Lower leg skin (tissue), 4 donors: ENCODE measurements around the gene TINAGL1. TPM values are rescaled to one million over a fixed set of nuclear protein-coding genes. Genes with fewer than 3 reads are reported as not detected.
A peak's percentile ranks its signal among the peaks of the same experiment; 100 is the strongest.

ENCODE experiments used
- DNase-seq, 2 donors: peaks; one replicate each; pipeline ENCODE4 v3.0.0-alpha.2; 2019; ENCODE audit warnings: low spot score in 2 of 2
- H3K4me3 ChIP-seq: fragments of 200-600 bp; sonication (generic); 2 replicates; pipeline ENCODE4 v1.5.1; 2017; ENCODE audit warnings: mild to moderate bottlenecking, low read depth; ENCODE audit not compliant: poor library complexity, severe bottlenecking
- POLR2A ChIP-seq, 2 donors: fragments of 450-650 bp; IDR thresholded peaks; one replicate each; pipeline ENCODE4 v1.6.1; 2016 to 2017; ENCODE audit warnings: antibody characterized with exemption in 2 of 2, mild to moderate bottlenecking in 1 of 2, moderate library complexity in 1 of 2
- WGBS, 2 donors: methylation state at CpG; one replicate each; pipeline ENCODE4 v1.1.5; 2018; 5-methylcytosine and 5-hydroxymethylcytosine counted together
- intact Hi-C: fragments of 100-400 bp; cut with DNase I; formaldehyde crosslinking; loops from one replicate; pipeline ENCODE4 v1.15.0; 2023; ENCODE audit warnings: low total_unique reads
- total RNA-seq, 4 donors: library from RNA; depleted of rRNA; stranded (reverse); fragments of >200 nt; gene quantifications; one replicate each; pipeline ENCODE4 v1.1.0, GENCODE V29; 2016
- TF ChIP-seq, protein P1 (sequence below), 3 donors: fragments of 450-650 bp; IDR thresholded peaks; one replicate each; pipeline ENCODE4 v1.5.1; 2016; ENCODE audit warnings: antibody characterized with exemption in 3 of 3, mild to moderate bottlenecking in 3 of 3, moderate library complexity in 2 of 3

The TINAGL1 gene
- total RNA-seq, 4 donors from 2014 or later = 39.1 to 107 (median 69.2) TPM

DNA sequence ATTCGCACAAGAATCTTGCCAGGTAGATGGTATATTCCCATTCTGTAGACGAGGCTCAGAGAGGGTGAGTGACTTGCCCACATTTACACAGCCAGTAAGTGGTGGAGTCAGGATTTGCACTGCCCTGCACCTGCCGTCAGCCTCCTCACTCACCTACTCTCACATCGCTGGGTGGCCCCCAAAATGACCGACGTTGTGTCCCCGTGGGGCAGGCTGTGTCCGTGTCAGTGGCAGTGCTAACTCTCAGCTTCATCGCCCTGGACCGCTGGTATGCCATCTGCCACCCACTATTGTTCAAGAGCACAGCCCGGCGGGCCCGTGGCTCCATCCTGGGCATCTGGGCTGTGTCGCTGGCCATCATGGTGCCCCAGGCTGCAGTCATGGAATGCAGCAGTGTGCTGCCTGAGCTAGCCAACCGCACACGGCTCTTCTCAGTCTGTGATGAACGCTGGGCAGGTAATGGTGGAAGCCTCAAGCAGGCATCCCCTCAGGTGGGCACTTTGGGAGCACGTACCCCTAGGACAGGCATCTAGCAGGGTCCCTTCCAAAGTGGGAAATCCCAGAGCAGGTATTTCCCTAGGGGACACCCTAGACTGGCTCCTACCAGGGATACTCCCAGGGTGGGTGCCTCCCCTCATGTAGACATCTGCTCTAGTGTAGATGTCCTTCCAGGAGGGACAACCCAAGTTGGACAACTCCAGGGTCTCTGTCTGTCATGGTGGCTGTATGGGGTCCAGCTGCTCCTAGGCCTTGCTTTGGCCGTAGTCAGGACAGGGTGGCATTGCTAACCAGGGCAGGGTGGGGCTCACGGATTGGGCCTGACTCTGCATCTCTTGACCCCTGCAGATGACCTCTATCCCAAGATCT lies 44.5 kb downstream of the TINAGL1 start:
- H3K4me3 ChIP-seq = no peak overlapping the region
- DNase-seq = peak in 1 of 2 donors; percentile 68
- TF ChIP-seq POLR2A (IDR thresholded peaks at IDR 0.05) = no peak
- TF ChIP-seq, protein P1, sequence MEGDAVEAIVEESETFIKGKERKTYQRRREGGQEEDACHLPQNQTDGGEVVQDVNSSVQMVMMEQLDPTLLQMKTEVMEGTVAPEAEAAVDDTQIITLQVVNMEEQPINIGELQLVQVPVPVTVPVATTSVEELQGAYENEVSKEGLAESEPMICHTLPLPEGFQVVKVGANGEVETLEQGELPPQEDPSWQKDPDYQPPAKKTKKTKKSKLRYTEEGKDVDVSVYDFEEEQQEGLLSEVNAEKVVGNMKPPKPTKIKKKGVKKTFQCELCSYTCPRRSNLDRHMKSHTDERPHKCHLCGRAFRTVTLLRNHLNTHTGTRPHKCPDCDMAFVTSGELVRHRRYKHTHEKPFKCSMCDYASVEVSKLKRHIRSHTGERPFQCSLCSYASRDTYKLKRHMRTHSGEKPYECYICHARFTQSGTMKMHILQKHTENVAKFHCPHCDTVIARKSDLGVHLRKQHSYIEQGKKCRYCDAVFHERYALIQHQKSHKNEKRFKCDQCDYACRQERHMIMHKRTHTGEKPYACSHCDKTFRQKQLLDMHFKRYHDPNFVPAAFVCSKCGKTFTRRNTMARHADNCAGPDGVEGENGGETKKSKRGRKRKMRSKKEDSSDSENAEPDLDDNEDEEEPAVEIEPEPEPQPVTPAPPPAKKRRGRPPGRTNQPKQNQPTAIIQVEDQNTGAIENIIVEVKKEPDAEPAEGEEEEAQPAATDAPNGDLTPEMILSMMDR (IDR thresholded peaks at IDR 0.05) = no peak
- intact Hi-C loops = no loop called here
- WGBS, 2 donors = 87 to 92% methylated on average over 16 to 19 of the region's 20 CpGs

DNA sequence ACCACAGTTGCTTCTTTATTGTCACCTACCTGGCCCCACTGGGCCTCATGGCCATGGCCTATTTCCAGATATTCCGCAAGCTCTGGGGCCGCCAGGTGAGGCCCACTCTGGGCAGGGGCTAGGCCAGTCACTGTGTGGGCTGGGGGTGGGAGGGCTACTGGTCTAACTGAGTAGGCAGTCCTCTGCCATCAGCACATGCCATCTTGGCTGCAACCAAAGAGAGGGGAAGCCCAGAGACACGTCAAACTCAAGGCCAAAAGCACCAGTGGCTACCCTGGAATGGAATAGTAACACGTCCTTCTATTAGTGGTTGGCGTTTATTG lies 45.1 kb downstream of the TINAGL1 start:
- DNase-seq = peak in 1 of 2 donors; percentile 65
- H3K4me3 ChIP-seq = no peak overlapping the region
- no peak for TF ChIP-seq POLR2A (IDR thresholded peaks at IDR 0.05)
- TF ChIP-seq, protein P1 (IDR thresholded peaks at IDR 0.05) = no peak
- WGBS, 2 donors = 89 to 92% methylated on average over 5 of the region's 5 CpGs
- intact Hi-C loops = no loop called here

DNA sequence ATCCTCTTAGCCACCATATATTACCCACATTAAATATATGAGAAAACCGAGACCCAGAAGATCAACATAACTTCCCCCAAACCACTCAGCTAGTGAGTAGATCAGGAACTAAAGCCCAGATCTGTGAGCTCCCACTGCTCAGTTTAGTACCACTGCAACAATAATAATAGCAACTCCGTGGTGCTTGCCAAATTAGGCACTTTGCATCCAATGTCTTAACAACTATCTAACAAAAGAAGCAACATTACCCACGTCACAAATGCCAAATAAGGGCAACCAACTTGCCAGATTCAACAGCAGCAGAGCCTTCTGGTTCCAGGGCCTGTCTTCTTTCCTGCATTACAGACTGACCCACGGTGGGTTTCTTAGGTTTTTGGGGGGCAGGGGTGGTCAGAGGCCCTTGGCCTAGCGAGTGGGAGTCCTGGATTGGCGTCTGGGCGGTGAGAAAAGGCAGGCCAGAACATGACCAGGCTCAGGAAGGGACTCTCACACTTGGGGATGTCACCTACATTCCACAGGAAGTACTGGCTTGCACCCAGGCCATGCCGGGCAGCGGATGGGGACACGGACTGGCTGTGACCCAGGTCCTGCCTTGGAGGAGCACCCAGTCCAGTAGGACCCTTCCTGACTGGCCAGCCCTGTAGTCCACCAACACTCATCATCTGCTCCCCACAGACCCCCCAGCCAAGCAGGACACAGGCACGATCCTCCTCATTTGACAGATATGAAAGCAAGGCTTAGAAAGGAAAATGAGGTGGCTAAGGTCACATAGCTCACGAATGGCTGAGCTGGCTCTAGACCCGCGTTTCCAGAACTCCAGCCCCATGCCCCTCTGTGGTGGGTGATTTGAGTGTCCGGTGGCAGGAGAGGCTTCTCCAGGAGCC lies 45.8 kb downstream of the TINAGL1 start:
- peak in 1 of 2 donors; percentile 78 for DNase-seq
- intact Hi-C loops = no loop called here
- H3K4me3 ChIP-seq = no peak overlapping the region
- TF ChIP-seq, protein P1 (IDR thresholded peaks at IDR 0.05) = no peak
- TF ChIP-seq POLR2A (IDR thresholded peaks at IDR 0.05) = no peak
- 74 to 78% methylated on average over 15 of the region's 15 CpGs for WGBS, 2 donors

DNA sequence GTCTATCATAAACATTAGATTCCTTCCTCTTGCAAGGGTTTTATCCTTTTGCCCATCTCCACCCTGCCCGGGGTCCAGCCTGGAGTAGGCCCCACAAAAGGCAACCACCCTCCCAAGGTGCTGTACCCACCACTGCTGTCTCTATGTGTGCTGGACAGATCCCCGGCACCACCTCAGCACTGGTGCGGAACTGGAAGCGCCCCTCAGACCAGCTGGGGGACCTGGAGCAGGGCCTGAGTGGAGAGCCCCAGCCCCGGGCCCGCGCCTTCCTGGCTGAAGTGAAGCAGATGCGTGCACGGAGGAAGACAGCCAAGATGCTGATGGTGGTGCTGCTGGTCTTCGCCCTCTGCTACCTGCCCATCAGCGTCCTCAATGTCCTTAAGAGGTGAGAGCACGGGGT lies 47.0 kb downstream of the TINAGL1 start:
- WGBS, 2 donors = 94 to 95% methylated on average over 12 of the region's 12 CpGs
- no peak overlapping the region for H3K4me3 ChIP-seq
- no peak for TF ChIP-seq POLR2A (IDR thresholded peaks at IDR 0.05)
- TF ChIP-seq, protein P1 (IDR thresholded peaks at IDR 0.05) = no peak
- intact Hi-C loops = no loop called here
- DNase-seq = peak in 1 of 2 donors; percentile 76

DNA sequence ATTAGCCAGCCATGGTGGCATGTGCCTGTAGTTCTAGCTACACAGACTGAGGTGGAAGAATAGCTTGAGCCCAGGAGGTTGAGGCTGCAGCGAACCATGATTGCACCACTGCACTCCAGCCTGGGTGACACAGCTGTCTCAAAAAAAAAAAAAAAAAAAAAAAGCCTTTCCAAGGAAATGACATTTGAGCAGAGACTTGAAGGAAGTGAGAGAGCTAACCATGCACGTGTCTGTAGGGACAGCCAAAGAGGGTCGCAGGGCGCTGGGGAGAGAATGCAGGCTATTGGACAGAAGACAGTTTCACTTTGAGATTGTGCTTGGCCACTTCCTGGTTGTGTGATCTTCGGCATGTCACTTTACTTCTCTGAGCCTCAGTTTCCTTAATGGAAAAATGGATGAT lies 48.0 kb downstream of the TINAGL1 start:
- TF ChIP-seq, protein P1 (IDR thresholded peaks at IDR 0.05) = no peak
- TF ChIP-seq POLR2A (IDR thresholded peaks at IDR 0.05) = no peak
- intact Hi-C loops = no loop called here
- 69 to 75% methylated on average over 5 of the region's 5 CpGs for WGBS, 2 donors
- no peak overlapping the region for H3K4me3 ChIP-seq
- DNase-seq = peak in 1 of 2 donors; percentile 34
